NT2/D1 (cell line): ENCODE data around the gene ANAPC16.

ENCODE experiments used
- SUZ12 ChIP-seq: IDR thresholded peaks from 2 replicates; pipeline ENCODE4 v1.6.1; 2011; ENCODE audit not compliant: insufficient read length, insufficient read depth; ENCODE audit errors: extremely low read depth
- YY1 ChIP-seq: IDR thresholded peaks from 2 replicates; pipeline ENCODE4 v1.6.1; 2011; ENCODE audit not compliant: insufficient read length, insufficient read depth

GRCh38 chr10:72260239-72260975 is 44.6 kb downstream of the ANAPC16 start:
- TF ChIP-seq YY1 = no peak
- TF ChIP-seq SUZ12 = no peak
